GM12874 (cell line): ENCODE measurements around the gene ESPNL.

Experiments
- TF ChIP-seq, protein P1 (sequence below): IDR thresholded peaks from 2 replicates; pipeline ENCODE4 v1.5.1; 2011; ENCODE audit warnings: low read depth, mild to moderate bottlenecking, control low read depth, low read length, moderate library complexity; ENCODE audit not compliant: insufficient read depth

The ESPNL gene

DNA sequence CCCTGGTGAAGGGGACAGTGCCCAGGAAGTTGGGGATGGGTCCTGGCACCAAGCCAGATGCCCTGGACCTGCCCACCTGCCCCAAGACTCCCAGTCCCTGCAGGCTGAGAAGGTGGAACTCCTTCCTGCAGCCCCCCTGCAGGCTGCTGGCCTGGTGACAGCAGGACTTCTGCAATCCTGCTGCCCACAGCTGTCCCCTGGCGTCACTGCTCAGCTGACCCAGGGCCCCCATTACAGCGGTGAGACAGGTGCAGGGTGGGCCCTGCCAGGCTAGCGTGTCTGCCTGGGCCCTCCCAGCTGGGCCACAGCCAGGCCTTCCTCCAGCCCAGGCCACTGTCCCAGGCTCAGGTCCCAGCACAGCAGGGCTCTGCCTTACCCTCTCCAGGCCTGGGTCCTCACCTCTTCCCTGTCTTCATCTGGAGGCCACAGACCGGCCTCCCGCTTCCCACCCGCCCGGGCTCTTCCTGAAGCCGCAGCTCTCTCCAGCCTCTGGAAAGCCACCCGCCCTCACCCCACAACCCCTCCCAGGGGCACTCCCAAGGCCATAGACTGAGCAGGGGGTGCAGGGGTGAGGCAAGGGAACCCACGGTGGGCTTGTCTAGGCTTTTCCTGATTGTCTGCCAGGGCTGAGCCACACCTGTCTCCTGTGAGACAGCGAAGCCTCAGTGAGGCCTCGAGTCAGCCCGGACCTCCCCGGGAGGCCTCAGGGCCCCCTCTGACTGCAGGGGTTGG lies 49.9 kb downstream of the ESPNL start:
- TF ChIP-seq, protein P1, sequence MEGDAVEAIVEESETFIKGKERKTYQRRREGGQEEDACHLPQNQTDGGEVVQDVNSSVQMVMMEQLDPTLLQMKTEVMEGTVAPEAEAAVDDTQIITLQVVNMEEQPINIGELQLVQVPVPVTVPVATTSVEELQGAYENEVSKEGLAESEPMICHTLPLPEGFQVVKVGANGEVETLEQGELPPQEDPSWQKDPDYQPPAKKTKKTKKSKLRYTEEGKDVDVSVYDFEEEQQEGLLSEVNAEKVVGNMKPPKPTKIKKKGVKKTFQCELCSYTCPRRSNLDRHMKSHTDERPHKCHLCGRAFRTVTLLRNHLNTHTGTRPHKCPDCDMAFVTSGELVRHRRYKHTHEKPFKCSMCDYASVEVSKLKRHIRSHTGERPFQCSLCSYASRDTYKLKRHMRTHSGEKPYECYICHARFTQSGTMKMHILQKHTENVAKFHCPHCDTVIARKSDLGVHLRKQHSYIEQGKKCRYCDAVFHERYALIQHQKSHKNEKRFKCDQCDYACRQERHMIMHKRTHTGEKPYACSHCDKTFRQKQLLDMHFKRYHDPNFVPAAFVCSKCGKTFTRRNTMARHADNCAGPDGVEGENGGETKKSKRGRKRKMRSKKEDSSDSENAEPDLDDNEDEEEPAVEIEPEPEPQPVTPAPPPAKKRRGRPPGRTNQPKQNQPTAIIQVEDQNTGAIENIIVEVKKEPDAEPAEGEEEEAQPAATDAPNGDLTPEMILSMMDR: no peak

DNA sequence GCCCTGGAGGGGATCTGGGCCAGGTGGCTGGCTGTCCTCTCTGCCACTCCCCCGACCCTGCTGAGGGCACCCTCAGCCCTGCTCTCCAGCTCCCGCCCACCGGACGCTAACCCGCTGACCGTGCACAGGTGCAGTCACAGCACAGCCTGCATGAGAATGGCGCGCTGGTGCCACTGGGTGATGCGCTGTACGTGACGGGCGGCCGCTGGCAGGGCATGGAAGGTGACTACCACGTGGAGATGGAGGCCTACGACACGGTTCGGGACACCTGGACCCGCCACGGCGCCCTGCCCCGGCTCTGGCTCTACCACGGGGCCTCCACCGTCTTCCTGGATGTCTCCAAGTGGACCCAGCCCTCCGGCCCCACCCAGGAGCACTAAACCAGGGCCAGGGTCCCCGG lies 50.5 kb downstream of the ESPNL start:
- TF ChIP-seq, protein P1: no peak

DNA sequence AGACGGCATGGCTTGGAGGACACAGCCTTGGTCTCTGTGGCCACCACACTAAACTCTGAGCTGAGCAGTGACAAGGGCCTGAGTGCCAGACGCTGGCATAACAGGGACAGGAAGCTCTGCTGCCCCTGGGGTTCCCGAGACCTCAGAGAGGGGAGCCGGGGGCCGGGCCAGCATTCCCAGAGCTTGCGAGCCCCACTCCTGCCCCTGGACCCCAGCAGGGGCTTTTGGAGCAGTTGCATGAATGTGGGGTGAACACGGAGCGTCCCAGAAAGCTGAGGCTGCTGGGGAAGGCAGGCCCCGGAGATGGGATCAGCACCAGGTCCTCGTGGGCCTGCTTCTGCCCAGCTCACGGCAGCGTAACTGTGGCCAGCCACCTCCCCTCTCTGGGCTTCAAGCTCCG lies 51.1 kb downstream of the ESPNL start:
- TF ChIP-seq, protein P1: no peak

DNA sequence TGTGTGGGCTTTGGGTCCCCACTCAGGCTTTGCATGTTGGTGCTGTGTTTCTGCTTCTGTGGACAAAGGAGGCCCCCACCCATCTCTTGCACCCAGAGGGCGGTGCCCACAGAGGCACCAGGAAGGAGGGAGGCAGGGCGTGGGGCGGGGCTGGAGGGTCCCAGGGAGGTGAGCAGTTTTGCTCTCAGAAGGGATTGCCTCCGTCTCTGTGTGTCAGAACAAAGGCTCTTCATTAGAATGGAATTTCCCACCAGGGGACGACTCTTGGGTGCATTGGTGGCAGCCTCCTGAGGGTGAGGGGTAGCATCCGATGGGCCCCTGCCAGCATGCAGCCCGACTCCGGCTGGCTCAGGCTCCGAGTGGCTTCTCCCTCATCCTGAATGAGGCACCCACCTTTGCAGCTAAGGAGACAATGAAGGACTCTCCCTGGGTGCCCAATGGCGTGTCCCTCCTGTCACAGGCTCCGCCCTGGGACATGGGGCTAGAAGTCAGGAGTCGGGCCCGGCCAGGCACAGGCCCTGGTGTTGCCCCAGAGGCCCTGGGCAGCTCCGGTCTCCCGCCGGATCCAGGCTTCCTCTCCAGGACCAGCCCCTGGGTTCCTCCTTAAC lies 51.6 kb downstream of the ESPNL start:
- TF ChIP-seq, protein P1: no peak

DNA sequence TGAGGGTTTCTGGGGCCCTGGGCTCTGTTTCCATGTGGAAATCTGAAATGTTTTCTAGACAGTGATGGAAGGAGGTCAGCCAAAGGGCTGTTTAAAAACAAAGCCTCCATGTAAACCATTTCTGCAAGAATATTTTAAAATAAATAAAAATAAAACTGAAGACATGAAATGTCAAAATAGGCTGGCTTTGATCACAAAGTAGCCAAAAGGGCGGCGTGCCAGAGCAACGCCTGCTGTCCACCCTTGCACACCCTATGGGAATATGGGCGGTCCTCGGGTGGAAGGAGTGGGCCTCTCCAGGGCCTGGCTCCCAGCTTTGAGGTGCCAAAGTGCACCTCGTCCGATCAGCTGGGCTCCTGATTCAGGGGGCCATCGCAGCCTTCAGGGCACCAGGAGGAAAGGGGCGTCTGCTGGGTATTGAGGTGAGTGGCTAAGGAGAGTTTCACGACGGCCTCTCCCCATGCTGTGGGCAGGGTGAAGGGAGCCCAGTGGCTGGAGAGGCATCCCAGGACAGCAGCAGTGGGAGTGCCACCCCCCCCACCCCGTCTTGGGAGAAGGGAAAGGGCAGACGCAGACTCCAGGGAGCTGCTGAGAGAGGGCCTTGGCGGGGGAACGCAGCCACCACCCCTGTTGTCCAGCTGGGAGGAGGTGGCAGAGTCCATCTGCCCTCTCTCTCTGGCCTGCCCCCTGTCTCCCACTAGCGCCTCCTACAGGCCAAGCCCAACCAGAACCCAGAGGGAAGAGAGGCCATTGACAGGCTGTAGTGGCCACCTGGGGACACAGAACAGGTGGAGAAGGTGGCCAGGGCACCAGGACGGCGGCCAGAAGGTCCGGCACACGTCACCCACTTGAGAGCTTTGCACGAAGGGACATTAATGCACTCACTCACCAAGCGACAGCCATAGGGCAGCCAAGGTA lies 52.9 kb downstream of the ESPNL start:
- TF ChIP-seq, protein P1: peak; percentile 39; the same call in 1 of the 2 replicates

DNA sequence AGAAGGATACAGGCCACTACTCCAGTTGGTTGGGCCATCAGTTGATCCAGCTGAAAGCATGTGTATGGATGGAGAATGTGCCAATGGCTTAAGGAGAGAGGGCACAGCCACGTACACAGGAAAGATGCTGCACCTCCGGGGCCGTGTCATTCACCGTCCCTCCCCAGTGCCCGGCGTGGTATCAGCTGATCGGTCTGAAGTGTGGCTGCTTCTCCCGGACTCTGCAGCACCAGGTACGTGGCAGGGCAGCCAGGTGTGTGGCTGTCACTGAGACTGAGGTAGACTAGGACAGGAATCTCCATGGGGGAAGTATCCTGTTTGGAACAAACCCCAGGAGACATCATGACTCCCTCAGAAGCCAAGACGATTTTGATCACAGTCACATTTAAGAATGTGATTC lies 54.4 kb downstream of the ESPNL start:
- TF ChIP-seq, protein P1: no peak
